Prostate gland (tissue), 2 donors: ENCODE measurements around the gene MUL1.

ENCODE experiments used
- POLR2A ChIP-seq: fragments of 450-650 bp; IDR thresholded peaks from one replicate; pipeline ENCODE4 v1.6.1; 2016; ENCODE audit warnings: antibody characterized with exemption, mild to moderate bottlenecking
- TF ChIP-seq, protein P1 (sequence below), 4 experiments: fragments of 200-600 bp in 2 of 4; fragments of 450-650 bp in 2 of 4; sonication (generic) in 2 of 4; IDR thresholded peaks; 1 replicate in 3 of 4; 2 replicates in 1 of 4; pipeline ENCODE4 v1.5.1; 2016 to 2019; ENCODE audit warnings: antibody characterized with exemption in 4 of 4, mild to moderate bottlenecking in 2 of 4, moderate library complexity in 2 of 4

DNA sequence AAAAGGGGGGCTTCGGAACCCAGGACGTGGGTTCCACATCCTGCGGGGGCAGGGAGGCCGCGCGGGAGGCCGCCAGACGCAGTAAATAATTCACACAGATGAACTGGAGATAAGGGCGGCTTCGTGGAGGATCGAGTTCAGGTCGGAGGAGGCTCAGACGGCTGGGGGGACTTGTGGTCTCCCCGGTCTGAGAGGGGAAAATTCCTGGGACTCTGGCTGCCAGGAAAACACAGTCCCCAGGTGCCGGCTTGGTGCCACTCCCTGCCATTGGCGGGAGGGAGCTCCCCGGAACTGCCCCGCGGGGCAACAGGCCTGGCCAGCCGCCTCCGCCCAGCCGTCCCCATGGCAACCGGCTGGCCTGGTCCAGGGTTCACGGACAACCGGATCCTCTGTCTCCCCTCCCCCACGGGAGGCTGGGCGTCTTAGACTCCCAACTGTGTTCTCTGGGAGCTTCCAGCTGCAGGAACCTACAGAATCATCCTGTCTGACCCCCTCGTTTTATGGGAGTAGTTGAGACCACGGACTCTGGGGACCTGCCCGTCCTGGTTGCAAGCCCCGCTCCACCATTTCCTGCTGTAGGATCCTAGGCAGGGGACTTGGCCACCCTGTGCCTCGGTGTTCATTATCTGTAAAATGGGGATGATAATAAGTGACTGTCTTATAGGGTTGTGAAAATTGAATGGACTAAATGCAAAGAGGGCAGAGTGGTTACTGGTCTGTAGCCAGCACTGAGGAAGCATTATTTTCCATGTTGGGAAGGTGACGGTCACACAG, 31.5 kb downstream of the MUL1 start:
- TF ChIP-seq, protein P1, sequence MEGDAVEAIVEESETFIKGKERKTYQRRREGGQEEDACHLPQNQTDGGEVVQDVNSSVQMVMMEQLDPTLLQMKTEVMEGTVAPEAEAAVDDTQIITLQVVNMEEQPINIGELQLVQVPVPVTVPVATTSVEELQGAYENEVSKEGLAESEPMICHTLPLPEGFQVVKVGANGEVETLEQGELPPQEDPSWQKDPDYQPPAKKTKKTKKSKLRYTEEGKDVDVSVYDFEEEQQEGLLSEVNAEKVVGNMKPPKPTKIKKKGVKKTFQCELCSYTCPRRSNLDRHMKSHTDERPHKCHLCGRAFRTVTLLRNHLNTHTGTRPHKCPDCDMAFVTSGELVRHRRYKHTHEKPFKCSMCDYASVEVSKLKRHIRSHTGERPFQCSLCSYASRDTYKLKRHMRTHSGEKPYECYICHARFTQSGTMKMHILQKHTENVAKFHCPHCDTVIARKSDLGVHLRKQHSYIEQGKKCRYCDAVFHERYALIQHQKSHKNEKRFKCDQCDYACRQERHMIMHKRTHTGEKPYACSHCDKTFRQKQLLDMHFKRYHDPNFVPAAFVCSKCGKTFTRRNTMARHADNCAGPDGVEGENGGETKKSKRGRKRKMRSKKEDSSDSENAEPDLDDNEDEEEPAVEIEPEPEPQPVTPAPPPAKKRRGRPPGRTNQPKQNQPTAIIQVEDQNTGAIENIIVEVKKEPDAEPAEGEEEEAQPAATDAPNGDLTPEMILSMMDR (IDR thresholded peaks at IDR 0.05) = no peak
- no peak for TF ChIP-seq POLR2A
